Ishikawa (cell line): Measurements from ENCODE around the gene CTSD.

Experiments used
- CEBPB ChIP-seq: IDR thresholded peaks from 2 replicates; pipeline ENCODE4 v1.6.1; 2012
- CREB1 ChIP-seq: IDR thresholded peaks from 2 replicates; pipeline ENCODE4 v1.6.1; 2012; ENCODE audit warnings: low read depth
- EGR1 ChIP-seq: IDR thresholded peaks from 2 replicates; pipeline ENCODE4 v1.6.1; 2012
- EP300 ChIP-seq: IDR thresholded peaks from 2 replicates; pipeline ENCODE4 v1.6.1; 2012; ENCODE audit warnings: borderline replicate concordance
- FOXM1 ChIP-seq: IDR thresholded peaks from 2 replicates; pipeline ENCODE4 v1.6.1; 2012; ENCODE audit warnings: low read depth, borderline replicate concordance
- MAX ChIP-seq: IDR thresholded peaks from 2 replicates; pipeline ENCODE4 v1.6.1; 2012
- NFIC ChIP-seq: IDR thresholded peaks from 2 replicates; pipeline ENCODE4 v1.6.1; 2012
- RAD21 ChIP-seq: IDR thresholded peaks from 2 replicates; pipeline ENCODE4 v1.6.1; 2012; ENCODE audit warnings: low read depth
- REST ChIP-seq: IDR thresholded peaks from 2 replicates; pipeline ENCODE4 v1.6.1; 2012; ENCODE audit warnings: low read depth, mild to moderate bottlenecking
- TAF1 ChIP-seq: IDR thresholded peaks from 2 replicates; pipeline ENCODE4 v1.6.1; 2012; ENCODE audit warnings: low read depth, mild to moderate bottlenecking
- TCF12 ChIP-seq: IDR thresholded peaks from 2 replicates; pipeline ENCODE4 v1.6.1; 2012; ENCODE audit warnings: low read depth
- TEAD4 ChIP-seq: IDR thresholded peaks from 2 replicates; pipeline ENCODE4 v1.6.1; 2012
- USF1 ChIP-seq: IDR thresholded peaks from 2 replicates; pipeline ENCODE4 v1.6.1; 2012
- YY1 ChIP-seq: IDR thresholded peaks from 2 replicates; pipeline ENCODE4 v1.6.1; 2012; ENCODE audit warnings: low read depth
- ZBTB7A ChIP-seq: IDR thresholded peaks from 2 replicates; pipeline ENCODE4 v1.6.1; 2012; ENCODE audit warnings: low read depth

CTSD gene

GRCh38 chr11:1793081-1793480 lies 29.4 kb upstream of the CTSD start:
- no peak for TF ChIP-seq ZBTB7A
- TF ChIP-seq MAX, result no peak
- TF ChIP-seq USF1, result no peak
- no peak for TF ChIP-seq RAD21
- no peak for TF ChIP-seq TAF1
- TF ChIP-seq CREB1, result no peak

GRCh38 chr11:1792461-1792860 lies 28.7 kb upstream of the CTSD start:
- TF ChIP-seq TEAD4 (no peak), TCF12 (no peak), USF1 (no peak), YY1 (no peak)

GRCh38 chr11:1791912-1792311 lies 28.2 kb upstream of the CTSD start:
- no peak for TF ChIP-seq CREB1
- TF ChIP-seq NFIC, result no peak
- TF ChIP-seq RAD21, result no peak
- no peak for TF ChIP-seq TEAD4
- no peak for TF ChIP-seq YY1
- TF ChIP-seq ZBTB7A, result no peak
- TF ChIP-seq TAF1, result no peak
- no peak for TF ChIP-seq EP300
- TF ChIP-seq TCF12, result no peak
- no peak for TF ChIP-seq EGR1
- no peak for TF ChIP-seq FOXM1
- no peak for TF ChIP-seq REST
- TF ChIP-seq CEBPB, result no peak
- TF ChIP-seq USF1, result no peak

- no peak for TF ChIP-seq CREB1
- TF ChIP-seq REST, result no peak
- no peak for TF ChIP-seq TAF1
- TF ChIP-seq FOXM1, result no peak
- TF ChIP-seq RAD21, result no peak
- TF ChIP-seq EGR1, result no peak
- TF ChIP-seq EP300, result no peak
- no peak for TF ChIP-seq USF1
Observed at GRCh38 chr11:1786466-1786865, 22.7 kb upstream of the CTSD start.

- no peak for TF ChIP-seq EGR1
Observed at GRCh38 chr11:1785749-1786413, 22.2 kb upstream of the CTSD start.

- no peak for TF ChIP-seq USF1
- no peak for TF ChIP-seq TEAD4
- no peak for TF ChIP-seq CEBPB
- TF ChIP-seq EP300, result no peak
- no peak for TF ChIP-seq EGR1
- TF ChIP-seq FOXM1, result no peak
- TF ChIP-seq ZBTB7A, result no peak
- no peak for TF ChIP-seq RAD21
- TF ChIP-seq CREB1, result no peak
- no peak for TF ChIP-seq NFIC
- no peak for TF ChIP-seq TAF1
- no peak for TF ChIP-seq TCF12
- no peak for TF ChIP-seq REST
- no peak for TF ChIP-seq YY1
- no peak for TF ChIP-seq MAX
Observed at GRCh38 chr11:1784761-1785650, 21.3 kb upstream of the CTSD start.
